SK-N-SH (cell line): Measurements from ENCODE around the gene AK5.

Experiments
- CHD2 ChIP-seq: fragments of 150-350 bp; IDR thresholded peaks from 2 replicates; pipeline ENCODE4 v1.6.1; 2018; ENCODE audit warnings: low read length; ENCODE audit not compliant: partially characterized antibody
- CTCF ChIP-seq: fragments of 200-600 bp; sonication (generic); IDR thresholded peaks from 2 replicates; pipeline ENCODE4 v1.6.1; 2017; ENCODE audit warnings: antibody characterized with exemption, mild to moderate bottlenecking, moderate library complexity
- EP300 ChIP-seq, 2 experiments: IDR thresholded peaks; 2 replicates each; pipeline versions ENCODE4 v1.4.0 to v1.6.1; 2012; ENCODE audit warnings: borderline replicate concordance in 1 of 2, low read depth in 1 of 2, low read length in 1 of 2
- EZH2phosphoT487 ChIP-seq: fragments of 200-600 bp; sonication (generic); IDR thresholded peaks from 2 replicates; pipeline ENCODE4 v1.6.1; 2017; ENCODE audit warnings: low read depth, mixed run types, mild to moderate bottlenecking, antibody characterized with exemption, moderate library complexity, borderline replicate concordance
- FOXJ3 ChIP-seq: sonication (generic); formaldehyde crosslinking; IDR thresholded peaks from 2 replicates; pipeline ENCODE4 v1.5.1; 2020; ENCODE audit warnings: mild to moderate bottlenecking, missing genetic modification reagents
- GABPA ChIP-seq: IDR thresholded peaks from 2 replicates; pipeline ENCODE4 v1.4.0; 2012; ENCODE audit warnings: low read depth, mild to moderate bottlenecking
- NRF1 ChIP-seq: IDR thresholded peaks from 2 replicates; pipeline ENCODE4 v1.6.1; 2012; ENCODE audit warnings: low read depth, mild to moderate bottlenecking, low read length
- RXRA ChIP-seq: IDR thresholded peaks from 2 replicates; pipeline ENCODE4 v1.4.0; 2012; ENCODE audit warnings: low read depth, mild to moderate bottlenecking, borderline replicate concordance
- SIN3A ChIP-seq: IDR thresholded peaks from 2 replicates; pipeline ENCODE4 v1.6.1; 2012; ENCODE audit warnings: low read depth, mild to moderate bottlenecking, low read length, moderate library complexity, borderline replicate concordance
- TAF1 ChIP-seq: IDR thresholded peaks from 2 replicates; pipeline ENCODE4 v1.6.1; 2012; ENCODE audit warnings: low read depth, mild to moderate bottlenecking, low read length, moderate library complexity, borderline replicate concordance
- TEAD4 ChIP-seq: IDR thresholded peaks from 2 replicates; pipeline ENCODE4 v1.4.0; 2012; ENCODE audit warnings: mild to moderate bottlenecking, borderline replicate concordance; ENCODE audit not compliant: insufficient read depth
- YY1 ChIP-seq: IDR thresholded peaks from 2 replicates; pipeline ENCODE4 v1.4.0; 2012; ENCODE audit warnings: low read depth, mild to moderate bottlenecking
- TF ChIP-seq, protein P1 (sequence below): IDR thresholded peaks from 2 replicates; pipeline ENCODE4 v1.4.0; 2012; ENCODE audit warnings: low read depth, borderline replicate concordance

- TF ChIP-seq CTCF (no peak), SIN3A (no peak), GABPA (no peak), YY1 (no peak), NRF1 (no peak), EP300 (IDR thresholded peaks at IDR 0.05; ENCODE audit: borderline replicate concordance in 1 of 2, low read depth in 1 of 2, low read length in 1 of 2) (no peak), RXRA (no peak), EZH2phosphoT487 (no peak), FOXJ3 (no peak), TEAD4 (no peak), CHD2 (no peak), TAF1 (no peak)
- TF ChIP-seq, protein P1, sequence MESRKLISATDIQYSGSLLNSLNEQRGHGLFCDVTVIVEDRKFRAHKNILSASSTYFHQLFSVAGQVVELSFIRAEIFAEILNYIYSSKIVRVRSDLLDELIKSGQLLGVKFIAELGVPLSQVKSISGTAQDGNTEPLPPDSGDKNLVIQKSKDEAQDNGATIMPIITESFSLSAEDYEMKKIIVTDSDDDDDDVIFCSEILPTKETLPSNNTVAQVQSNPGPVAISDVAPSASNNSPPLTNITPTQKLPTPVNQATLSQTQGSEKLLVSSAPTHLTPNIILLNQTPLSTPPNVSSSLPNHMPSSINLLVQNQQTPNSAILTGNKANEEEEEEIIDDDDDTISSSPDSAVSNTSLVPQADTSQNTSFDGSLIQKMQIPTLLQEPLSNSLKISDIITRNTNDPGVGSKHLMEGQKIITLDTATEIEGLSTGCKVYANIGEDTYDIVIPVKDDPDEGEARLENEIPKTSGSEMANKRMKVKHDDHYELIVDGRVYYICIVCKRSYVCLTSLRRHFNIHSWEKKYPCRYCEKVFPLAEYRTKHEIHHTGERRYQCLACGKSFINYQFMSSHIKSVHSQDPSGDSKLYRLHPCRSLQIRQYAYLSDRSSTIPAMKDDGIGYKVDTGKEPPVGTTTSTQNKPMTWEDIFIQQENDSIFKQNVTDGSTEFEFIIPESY, result no peak
These were observed 110.7 kb downstream of the AK5 start for GRCh38 chr1:77392486-77392885.
